AG09319 (cell line): Measurements from ENCODE around the gene TSPY9.
"Not testable (repeated sequence)": the region's sequence is repeated elsewhere in the genome, so short reads cannot be mapped to it uniquely, and the experiment has no call there.

Experiments used
- DNase-seq: peaks from one replicate; pipeline ENCODE4 v3.0.0-alpha.2; 2010; ENCODE audit warnings: low read depth; ENCODE audit errors: extremely low read depth

TSPY9 gene

DNA sequence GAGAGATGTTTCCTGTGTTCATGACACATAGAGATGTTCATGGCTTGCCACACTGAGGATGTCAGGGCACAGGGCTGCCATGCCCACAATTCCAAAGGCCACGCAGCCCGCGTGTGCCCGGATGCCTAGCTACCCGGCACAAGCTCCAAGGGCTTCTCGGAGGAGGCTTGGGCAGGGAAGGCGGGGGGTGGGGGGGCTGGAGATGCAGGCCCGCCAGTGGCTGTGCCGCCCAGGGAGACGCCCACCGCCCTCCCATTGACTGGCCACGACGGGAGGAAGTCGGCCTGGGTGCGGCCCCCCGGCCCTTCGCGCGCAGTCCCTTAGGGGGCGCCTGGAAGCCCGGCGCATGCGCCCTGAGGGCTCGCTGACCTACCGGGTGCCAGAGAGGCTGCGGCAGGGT lies at the start of gene TSPY9:
TSS of gene TSPY9 (plus strand) at position 301 of the 400 bp plus-strand sequence. CDS start at position 347, 46 bp downstream.
- DNase-seq, result not testable (repeated sequence)

GRCh38 chrY:9466655-9467054 lies 20.4 kb upstream of the TSPY9 start, which contains the start of gene TSPY1:
Gene TSPY1 (plus strand): TSS chrY:9466955. CDS start chrY:9467001, 46 bp downstream.
- not testable (repeated sequence) for DNase-seq

DNA sequence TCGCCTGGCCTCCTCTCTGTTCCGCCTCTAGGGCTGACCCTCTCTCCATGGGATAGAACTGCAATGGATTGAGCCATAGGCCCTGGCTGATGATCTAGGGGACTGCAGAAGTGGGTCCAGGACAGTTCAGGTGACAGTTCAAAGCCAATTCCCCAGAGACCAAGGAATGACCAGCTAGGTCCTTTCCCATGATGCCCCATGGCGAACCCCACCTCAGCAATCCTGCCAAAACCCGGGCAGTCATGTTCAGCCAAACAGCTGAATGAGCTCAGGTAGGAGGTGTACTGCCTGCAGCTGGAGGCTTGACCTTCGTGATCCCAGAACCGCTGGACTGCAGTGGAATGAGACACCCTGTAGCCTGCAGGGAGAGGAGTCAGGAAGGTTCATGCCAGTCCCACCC lies 17.3 kb downstream of the TSPY9 start:
- DNase-seq, result not testable (repeated sequence)

- not testable (repeated sequence) for DNase-seq
These were observed 29.2 kb downstream of the TSPY9 start for GRCh38 chrY:9516287-9516686.

DNA sequence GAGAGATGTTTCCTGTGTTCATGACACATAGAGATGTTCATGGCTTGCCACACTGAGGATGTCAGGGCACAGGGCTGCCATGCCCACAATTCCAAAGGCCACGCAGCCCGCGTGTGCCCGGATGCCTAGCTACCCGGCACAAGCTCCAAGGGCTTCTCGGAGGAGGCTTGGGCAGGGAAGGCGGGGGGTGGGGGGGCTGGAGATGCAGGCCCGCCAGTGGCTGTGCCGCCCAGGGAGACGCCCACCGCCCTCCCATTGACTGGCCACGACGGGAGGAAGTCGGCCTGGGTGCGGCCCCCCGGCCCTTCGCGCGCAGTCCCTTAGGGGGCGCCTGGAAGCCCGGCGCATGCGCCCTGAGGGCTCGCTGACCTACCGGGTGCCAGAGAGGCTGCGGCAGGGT lies 40.5 kb downstream of the TSPY9 start, which contains the start of gene TSPY10:
TSS of gene TSPY10 (plus strand) at position 301 of the 400 bp plus-strand sequence. CDS start at position 347, 46 bp downstream.
- not testable (repeated sequence) for DNase-seq
